ENCODE measurements around the gene LYRM2.
A peak's percentile ranks its signal among the peaks of the same experiment; 100 is the strongest.
"Not testable (repeated sequence)": the region's sequence is repeated elsewhere in the genome, so short reads cannot be mapped to it uniquely, and the experiment has no call there.

Gene LYRM2

DNA sequence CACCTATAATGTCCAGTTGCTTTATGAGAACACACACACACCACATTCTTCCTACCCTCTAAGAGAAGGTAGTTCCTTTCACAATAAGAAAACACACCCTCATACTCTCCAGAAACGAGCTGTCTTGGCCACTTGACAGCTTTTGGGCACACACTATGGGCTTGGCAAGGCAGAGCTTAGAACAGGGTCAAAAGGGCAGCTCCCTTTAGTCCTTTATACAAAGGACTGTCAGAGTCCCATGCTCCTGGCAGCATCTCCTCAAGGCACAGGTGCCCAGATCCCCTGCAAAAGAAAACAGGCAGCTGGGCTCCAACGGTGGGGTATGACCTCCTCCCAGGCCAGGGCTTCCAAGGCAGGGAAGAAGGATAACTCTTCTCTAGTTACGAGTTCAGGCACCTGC, 4.9 kb upstream of the LYRM2 start:
- DNase-seq = no peak

DNA sequence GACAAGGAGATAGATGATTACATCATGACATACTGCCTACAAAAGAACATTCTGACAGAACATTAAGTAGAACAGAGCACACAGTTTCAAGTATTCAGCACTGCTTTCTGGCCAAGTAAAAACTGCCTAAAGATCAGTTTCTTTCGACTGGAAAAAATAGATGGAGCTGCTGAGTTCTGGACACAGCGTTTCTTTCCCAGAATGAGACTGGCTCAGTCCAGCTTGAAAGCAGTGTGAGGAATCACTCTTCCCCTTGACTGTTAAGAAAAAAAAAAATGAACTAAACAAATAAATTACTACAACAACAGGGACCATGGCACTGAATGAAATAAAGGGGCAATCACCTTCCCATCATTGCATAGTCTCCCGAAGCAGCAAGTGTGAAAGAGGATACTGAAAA, 4.4 kb upstream of the LYRM2 start:
- DNase-seq = no peak

DNA sequence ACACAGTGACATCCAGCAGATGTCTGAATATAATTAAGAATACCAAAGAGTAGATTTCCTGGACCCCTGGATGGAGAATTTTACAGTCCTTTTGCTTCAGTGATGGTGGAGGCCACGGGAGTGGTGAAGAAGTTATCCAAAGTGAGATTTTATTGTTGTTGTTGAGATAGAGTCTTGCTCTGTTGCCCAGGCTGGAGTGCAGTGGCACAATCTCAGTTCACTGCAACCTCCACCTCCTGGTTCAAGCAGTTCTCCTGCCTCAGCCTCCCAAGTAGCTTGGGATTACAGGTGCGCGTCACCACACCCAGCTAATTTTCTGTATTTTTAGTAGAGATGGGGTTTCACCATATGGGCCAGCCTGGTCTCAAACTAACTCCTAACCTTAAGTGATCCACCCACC, 3.0 kb upstream of the LYRM2 start:
- not testable (repeated sequence) for DNase-seq

DNA sequence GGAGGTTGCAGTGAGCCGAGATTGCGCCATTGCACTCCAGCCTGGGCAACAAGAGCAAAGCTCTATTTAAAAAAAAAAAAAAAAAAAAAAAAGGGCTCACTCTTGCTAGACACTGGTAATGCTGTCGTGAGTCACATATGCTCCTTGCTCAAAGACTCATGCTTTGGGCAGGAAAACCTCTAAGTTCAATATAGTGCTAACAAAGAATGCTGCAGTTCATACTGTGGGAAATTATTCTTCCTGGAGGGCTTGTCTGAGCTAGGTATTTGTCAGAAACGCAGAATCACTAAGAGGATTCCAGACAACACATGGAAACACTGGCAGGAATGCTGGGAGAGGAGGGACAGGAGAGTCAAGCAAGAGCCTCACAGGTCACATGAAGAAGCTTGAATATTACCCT, 2.3 kb upstream of the LYRM2 start:
- DNase-seq = no peak

DNA sequence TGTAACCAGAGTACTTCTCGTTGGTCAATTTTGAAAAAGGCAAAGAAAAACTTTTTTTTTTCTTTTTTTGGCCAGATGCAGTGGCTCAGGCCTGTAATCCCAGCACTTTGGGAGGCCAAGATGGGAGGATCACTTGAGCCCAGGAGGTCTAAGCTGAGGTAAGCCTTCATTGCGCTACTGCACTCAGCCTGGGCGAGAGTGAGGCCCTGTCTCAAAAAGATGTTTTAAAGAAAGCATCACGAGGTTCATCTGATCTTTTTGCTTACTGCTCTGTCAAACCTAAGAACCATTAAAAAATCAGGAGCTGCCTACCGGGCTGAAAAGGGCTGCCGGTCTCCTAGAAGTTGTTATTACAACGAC, 607 bp downstream of the LYRM2 start:
- DNase-seq = no peak

DNA sequence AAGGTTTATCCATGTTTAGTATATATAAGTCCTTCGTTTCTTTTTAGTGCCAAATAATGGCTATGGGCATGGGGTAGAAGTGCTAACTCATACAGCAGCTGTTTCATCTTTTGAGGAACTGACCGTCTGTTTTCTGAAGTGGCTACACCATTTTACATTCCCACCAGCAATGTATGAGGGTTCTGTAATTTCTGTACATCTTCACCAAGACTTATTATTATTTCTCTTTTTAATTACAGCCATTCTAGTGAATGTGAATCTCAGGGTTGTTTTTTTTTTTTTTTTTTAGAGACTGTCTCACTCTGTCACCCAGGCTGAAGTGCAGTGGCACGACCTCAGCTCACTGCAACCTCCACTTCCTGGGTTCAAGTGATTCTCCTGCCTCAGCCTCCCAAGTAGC, 2.1 kb downstream of the LYRM2 start:
- DNase-seq = not testable (repeated sequence)

DNA sequence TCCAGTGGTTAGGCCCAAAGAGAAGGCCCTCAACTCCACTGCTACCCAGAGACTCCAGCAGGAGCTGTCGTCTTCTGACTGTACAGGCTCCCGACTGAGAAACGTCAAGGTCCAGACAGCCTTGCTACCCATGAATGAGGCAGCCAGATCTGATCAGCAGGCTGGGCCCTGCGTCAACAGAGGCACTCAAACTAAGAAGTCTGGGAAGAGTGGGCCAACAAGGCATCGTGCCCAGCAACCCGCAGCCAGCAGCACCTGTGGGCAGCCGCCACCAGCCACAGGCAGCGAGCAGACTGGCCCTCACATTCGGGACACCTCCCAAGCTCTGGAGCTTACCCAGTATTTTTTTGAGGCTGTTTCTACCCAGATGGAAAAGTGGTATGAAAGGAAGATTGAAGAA, 8.1 kb downstream of the LYRM2 start:
- DNase-seq = no peak

DNA sequence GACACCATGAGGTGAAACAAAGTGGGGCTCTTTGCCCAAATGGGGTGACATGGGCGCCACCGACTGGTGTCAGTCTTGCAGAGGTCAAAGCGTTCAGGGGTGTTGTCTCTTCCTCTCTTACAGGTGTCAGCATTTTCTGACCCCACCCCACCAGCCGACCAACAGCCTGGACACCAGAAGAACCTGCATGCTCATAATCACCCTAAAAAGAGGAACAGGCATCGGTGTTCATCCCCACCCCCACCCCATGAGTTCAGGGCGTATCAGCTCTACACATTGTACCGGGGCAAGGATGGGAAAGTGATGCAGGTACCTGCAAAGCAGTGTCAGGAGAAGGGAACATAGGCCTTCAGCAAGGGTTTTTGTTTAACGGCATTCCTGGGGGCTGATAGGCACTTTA, 14.8 kb downstream of the LYRM2 start:
- DNase-seq = no peak

DNA sequence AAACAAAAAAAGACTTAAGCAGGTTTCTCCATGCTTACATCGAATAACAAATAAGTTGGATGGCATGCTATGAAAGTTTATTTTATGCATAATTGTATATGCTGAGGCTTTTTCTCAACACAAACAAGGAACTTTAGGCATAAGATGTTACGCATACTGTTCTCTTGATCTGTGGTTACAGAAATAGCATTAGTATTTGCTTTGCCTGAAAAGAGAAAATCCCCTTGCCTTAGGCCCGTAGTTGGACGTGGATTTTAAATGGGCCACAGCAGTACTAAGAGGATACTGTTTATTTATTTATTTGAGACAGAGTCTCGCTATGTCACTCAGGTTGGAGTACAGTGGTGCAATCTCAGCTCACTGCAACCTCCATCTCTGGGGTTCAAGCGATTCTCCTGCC, 19.0 kb downstream of the LYRM2 start:
- DNase-seq = no peak

DNA sequence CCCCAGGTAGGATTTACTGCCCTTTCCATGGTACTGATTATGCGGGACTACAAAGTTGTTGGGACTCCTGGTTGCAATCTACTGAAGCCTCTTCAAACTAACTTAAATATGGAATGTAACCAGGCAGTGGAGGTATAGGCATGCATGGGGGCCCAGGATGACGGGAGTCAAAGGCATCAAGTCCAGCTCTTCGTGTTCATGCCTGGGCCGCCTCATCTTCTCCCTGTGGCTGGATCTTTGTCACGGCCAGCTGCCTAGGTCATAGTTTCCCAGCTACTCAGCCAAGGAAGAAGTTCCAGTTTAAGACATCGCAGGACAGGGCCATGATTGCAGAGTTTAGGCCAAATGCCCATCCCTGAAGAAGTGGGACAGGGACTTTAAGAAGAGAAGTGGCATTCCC, 20.5 kb downstream of the LYRM2 start:
- DNase-seq = no peak

DNA sequence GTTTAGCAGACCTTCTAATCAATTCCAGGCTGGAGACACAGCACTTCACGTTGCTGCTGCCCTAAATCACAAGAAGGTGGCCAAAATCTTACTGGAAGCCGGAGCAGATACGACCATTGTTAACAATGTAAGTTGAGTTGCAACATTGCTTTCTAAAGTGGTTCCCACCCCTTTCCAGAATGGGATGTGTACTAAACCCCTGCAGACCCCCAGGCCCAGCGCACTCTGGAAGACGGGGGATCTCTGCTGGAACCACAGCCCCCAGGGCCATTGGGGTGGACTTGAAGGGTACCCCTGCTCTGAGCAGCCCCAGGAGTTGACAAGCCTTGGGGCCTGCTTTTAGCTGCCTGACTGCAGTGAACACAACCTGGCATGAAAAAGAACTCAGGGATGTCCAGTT, 22.0 kb downstream of the LYRM2 start:
- no peak for DNase-seq

DNA sequence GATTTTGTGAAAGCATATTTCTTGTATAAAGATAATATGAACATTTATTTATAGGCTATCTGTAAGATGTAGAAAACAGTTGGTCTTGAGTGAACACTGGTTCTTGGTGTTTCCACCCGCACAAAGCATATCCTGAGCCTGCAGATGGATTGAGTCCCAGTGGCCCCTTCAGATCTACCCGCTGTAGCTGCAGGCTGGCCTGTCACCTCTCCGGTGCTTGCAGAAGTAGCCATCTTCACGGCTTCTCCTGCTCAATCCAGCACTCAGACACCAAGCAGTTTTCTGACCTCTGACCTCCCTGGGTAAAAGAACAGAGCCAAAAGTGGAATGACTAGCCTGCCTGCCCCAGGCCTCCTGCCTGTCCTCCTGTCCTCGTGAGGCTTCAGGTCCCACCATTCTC, 22.7 kb downstream of the LYRM2 start:
- no peak for DNase-seq

DNA sequence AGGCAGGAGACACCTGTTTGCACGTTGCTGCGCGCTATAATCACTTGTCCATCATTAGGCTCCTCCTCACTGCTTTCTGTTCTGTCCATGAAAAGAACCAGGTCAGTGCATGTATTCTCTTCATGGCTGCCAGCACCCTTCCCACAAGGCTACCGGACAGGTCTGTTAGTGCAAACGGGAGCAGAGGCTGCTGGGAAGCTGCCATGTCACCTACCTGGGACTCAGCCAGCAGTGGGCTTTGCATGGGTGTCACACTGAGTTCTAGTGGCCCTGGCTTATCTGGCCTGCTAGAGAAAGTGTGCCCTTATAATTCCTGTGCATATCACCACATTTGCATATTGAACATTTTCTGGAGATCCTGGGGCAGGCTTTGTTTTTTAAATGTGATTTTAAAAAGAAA, 24.8 kb downstream of the LYRM2 start:
- DNase-seq = no peak

DNA sequence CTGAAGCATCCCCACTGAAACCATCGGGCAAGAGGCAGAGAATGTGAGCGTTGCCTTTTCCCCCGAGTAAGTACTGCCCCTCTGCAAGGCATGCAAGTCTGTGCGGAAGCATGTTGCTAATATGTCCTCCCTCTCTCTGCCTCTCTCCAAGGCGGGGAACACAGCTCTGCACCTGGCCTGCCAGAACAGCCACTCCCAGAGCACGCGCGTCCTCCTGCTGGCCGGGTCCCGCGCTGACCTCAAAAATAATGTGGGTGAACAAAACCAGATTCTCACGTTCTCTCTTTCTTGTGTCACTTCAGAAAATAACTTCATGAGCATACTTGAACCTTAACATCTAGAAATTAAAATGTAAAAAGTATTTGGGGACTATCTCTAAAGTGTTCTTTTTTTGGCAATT, 26.4 kb downstream of the LYRM2 start:
- no peak for DNase-seq

DNA sequence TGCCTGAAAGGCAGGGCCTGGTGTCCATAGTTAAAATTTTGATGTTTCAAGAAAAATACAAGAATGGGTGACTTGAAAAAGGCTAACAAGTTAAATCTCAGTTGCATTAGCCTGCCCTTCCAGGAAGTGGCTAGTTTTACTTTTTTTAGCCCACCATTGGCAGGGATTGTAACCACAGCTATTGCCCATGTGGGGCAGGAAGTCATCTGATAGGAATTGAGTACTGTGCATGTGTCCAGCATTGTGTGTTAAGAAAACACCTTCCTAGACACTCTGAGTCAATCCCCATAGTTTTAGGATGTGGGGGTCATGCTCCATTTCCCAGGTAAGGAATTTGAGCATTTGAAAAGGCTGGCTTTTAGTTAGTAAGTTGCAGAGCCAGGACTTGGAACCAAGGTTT, 26.9 kb downstream of the LYRM2 start:
- no peak for DNase-seq

DNA sequence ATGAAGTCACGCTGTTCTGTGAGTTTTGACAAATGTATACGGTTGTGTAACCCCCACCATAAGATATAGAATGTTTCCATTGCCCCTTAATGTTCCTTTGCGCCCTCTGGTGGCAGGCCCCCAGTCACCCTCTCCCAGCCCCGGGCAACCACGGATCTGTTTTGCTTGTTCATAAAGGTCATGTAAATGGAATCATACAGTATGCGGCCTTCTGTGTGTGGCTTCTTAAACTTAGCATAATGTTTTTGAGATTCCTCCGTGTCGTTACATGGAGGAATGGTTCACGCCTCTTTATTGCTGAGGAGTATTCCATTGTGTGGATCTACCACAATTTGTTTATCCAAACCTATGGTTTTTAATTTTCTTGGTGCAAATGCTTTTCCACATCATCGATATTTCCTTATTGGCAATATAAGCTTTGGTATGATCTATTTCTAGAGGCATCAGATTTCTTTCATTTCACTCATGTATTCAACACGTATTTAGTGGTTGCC, 28.4 kb downstream of the LYRM2 start:
- DNase-seq = peak; percentile 46

DNA sequence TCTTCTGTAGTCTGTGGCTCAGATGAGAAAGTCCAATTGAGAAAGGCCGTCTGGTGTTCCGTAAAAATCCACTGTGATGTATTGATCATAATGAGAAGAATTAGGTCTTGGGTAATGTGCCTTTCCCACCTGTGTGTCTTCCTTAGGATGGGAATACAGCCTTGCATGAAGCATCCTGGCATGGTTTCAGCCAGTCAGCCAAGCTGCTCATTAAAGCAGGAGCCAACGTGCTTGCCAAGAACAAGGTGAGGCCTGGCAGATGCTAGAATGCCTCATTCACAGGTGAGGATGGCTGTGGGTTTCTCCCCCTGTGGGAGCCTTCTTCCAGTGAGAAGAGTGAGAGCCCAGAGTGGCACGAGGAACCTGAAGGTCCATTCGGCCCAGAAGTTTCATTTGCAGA, 32.7 kb downstream of the LYRM2 start:
- DNase-seq = no peak

DNA sequence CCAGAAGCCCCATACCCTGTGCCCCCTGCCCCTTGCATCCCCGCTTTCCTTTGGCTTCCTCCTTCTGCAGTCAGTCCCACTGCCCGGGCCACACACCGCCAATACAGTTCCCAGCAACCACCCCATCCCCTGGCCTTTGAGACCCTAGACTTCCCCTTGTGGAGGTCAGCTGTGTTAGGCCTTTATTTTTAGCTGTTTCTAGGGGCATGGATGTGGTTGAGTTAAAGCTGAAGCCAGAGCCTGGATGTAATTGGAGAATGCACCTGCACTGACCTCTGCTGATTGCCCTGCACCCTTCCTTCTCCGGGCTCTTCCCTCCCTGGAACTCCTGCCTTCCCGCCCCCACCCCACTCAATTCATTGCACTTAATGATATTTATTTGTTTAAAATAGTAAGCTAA, 33.9 kb downstream of the LYRM2 start:
- DNase-seq = no peak

DNA sequence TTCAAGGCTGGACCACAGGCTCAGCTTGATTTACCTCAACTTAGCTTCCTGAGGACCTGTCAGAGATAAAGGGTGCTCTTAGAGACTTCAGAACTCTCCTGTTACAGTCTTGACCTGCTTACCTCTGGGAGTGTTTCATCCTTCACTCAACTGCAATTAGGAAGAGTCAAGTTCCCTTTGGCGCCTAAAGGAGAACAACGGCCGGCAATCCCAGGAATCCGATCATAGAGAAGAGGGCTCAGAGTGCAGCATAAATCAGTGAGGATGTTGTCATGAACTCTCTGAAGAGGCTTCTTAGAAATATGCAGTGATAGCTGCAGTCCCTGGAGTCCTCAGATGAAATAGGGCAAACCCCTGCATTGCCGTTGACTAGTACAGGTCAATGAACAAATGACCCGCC, 36.4 kb downstream of the LYRM2 start:
- DNase-seq = no peak

DNA sequence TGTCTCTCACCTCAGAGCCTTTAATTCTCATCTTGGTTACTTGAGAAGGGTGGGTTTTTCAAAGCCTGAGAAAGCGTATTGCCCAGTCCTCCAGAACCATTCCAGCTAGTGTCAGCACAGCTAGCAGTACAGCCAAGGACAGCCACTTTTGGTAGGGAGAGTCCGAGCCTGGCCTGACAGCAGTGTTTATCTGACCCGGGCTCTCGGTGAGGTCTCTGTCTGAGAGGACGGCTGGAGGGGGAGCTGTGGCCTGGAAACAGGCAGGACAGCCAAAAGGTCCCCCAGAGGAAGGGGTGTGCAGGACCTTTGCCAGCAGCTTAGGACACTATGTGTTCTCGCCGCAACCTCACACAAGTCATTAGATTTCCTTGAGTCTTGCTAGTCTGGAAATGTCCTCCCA, 38.8 kb downstream of the LYRM2 start:
- no peak for DNase-seq

DNA sequence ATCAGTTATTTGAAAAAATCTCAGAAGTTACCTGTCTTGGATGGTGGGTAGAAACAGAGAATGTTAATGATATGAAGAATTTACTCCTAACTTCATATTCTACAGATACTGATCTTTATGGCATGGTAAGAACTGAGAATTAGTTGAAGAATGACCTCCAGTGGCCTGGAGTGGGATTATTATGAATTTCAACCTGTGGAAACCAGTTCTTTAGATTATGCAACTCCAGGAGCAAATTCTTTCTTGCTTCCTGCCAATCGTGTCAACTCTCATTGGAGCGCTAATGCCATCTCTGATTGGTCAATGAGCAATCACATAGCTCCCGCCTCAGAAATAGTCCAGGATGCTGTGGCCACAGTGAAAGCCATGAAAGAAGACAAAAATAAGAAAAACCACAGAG, 40.6 kb downstream of the LYRM2 start:
- DNase-seq = peak; percentile 32

DNA sequence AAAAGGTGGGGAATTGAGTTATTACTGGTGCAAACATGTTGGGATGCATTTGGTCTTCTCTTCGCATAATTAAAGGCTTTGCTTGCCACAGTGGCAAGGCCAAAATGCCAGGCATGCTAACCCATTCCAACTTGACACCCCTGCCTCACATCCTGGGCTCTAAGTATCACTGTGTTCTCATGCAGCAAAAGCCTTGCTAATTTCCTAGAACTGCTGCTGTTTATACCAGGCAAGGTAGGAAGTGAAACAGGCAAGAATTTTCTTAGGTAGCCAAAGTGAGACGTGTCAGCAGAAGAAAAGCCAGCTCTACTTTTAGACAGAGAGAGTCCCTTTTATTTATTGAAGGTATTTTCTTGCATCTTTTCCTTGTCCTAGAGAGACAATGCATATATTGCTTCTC, 41.2 kb downstream of the LYRM2 start:
- DNase-seq = no peak

DNA sequence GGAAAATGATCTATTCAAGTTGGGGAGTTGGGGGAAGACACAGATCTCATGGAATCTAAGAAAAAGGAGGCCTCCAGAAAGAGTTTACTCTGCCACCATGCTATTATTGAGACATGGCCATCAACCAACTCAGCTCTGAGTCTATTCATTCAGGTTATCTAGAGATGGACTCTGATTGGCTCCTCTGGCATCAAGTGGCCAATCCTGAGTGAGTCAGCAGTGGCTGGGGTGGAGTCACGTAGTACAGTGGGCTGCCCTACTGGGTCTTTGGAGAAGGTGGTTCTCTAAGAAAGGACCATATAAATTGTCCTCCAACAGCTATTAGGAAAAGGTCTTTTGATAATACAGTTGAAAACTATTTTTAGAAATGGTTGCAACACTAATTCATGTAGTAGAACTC, 42.1 kb downstream of the LYRM2 start:
- DNase-seq = no peak

DNA sequence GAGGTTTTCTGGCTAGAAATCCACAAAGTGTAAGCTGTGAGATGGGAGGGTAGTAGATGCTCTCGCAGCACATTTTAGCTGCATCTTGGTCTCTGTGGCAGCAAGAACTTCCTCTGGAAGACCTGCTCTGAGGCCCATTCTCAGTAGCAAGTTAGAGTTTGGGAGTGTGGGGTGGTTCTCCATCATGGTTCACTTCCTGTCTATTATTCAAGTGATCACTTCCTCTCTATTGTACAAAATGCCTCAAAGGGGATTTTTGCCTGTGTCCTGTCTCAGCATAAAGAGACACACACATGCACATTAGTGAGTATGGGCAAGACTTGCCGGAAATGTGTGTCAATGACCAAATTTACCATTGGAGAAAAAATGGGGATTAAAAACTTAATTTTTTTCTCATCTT, 42.5 kb downstream of the LYRM2 start:
- no peak for DNase-seq

DNA sequence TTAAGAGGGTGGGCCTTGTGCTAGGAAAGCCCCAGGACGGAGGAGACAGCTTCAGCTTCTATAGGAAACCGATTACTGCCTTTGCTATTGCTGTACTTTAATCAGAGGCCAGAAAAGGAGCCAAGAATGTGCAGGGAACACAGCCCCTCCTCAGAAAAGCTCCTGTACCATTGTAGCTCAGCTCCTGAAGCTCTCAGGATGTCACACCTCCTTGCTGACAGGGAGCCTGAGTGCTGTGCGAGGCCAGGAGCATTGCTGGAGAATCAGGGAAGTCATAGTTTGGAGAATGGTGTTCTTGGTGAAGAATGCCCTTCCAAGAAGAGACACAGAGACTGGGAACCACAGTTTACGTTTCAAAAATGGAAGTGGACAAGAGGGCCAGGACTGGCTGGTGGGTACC, 46.8 kb downstream of the LYRM2 start:
- no peak for DNase-seq

DNA sequence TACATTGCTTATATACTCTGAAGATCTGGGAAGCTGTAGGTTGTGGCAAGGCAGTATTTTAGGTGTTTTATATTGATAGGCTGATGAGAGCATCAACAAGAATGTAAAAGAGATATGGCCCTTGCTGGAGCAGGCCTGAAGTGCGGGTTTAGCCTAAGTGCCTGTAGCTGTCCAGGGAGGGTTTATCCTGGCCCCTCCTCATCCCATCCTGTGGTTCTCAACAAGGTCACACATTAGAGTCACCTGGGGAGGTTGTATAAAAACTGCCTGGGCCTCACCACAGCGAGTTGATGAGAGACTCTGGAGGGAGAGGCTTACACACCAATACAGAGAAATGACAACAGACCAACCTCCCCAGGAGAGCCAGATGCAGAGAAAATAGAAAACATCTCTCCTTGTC, 48.4 kb downstream of the LYRM2 start:
- DNase-seq = no peak

Measured in NCI-H748 treated with DMSO at 0.1 percent for 48 hours (cell line).